Stimulated activated CD8-positive, alpha-beta memory T cell treated with anti-CD3 and anti-CD28 coated beads, Interleukin-4, amount 100 ng/mL, for 24 hours (primary cell): ENCODE measurements around the gene MPP3.
"Not testable (repeated sequence)": the region's sequence is repeated elsewhere in the genome, so short reads cannot be mapped to it uniquely, and the experiment has no call there.

Experiments used
- DNase-seq: peaks from one replicate; pipeline ENCODE4 v3.0.0-alpha.2; 2020; ENCODE audit warnings: low read depth

MPP3 gene

DNA sequence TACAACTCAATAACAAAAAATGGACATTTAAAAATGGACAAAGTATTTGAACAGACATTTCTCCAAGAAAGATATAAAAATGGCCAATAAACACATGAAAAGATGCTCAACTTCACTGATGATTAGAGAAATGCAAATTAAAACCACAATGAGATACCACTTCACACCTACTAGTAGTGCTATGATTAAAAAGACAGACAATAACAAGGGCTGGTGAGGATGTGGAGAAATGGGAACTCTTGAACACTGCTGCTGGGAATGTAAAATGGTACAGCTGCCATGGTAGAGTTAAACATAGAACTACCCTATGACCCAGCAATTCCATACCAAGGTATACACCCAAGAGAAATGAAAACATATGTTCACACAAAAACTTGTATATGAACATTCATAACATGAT, 27.8 kb downstream of the MPP3 start:
- no peak for DNase-seq

DNA sequence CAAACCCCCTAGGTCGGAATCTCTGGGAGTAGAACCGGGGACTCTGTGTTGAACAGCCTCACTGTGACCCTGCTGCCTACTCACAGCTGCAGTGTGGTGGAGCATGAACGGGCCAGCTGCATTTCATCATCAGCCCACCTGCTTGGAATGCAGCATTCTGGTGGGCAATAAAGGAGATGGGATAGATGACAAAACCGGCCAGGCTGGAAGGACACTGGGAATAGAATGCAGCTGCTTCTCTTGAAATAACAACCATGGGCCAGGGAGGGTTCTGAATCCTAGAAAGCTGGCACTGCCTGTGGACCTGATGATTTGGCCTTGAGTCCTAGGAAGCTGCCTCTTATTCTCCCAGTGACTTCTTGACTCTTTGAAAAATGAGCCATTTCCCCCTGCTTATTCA, 29.2 kb downstream of the MPP3 start:
- DNase-seq: no peak

DNA sequence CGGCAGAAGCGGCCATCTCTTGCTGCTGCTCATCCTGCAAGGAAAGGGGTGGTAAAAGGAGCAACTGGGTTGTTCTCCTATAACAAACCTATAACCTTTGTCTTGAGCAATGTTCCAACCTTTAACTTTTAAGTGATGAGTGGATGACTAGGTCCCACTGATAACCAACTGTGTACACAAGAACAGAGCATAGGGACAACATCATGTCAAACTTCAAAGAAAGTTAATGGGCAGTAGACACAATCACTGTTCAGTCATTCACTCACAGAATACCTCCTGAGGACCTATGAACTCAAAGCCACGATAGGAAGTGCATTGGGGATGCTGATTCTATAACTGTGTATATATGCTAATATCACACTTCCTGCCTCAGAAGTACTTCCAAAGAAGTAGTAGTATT, 31.1 kb downstream of the MPP3 start:
- DNase-seq: no peak

DNA sequence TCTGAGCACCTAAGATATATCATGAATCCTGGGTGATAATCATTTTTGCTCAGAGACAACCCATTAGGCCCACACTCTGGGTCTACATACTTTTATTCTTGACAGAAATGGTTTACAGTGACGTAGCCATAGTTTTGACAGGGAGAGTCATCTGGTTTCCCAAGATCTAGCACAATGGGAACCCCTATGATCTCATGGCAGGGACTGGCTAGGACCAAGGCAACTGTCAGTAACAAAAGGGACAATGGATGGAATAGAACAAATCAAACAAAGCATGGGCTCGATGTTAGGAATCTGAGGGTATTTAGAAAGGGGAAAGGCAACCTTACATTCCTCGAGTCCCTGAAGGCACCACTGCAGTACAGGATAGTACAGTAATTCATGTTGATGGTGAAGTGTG, 32.2 kb downstream of the MPP3 start:
- no peak for DNase-seq

DNA sequence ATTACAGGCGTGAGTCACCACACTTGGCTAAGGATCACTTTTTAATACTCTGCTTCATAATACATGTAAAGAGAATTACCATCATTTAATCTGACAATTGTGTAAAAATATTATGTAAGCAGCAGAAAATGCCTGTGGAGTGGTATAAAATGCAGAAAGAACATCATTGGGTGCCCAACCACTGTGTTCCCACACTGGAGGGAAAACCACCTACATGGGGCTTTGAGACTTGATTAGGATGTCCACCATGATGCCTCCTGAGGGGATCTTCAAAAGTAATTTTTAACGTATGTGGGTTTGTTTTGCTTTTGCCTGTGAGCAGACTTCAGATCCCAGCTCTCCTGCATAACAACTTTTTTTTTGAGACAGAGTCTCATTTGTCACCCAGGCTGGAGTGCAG, 33.9 kb downstream of the MPP3 start:
- no peak for DNase-seq

DNA sequence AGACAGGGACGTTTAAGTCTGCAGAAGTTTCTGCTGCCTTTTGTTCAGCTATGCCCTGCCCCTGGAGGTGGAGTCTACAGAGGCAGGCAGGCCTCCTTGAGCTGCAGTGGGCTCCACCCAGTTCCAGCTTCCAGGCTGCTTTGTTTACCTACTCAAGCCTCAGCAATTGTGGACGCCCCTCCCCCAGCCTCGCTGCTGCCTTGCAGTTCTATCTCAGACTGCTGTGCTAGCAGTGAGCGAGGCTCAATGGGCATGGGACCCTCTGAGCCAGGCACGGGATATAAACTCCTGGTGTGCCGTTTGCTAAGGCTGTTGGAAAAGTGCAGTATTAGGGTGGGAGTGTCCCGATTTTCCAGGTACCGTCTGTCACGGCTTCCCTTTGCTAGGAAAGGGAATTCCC, 34.9 kb downstream of the MPP3 start:
- DNase-seq: not testable (repeated sequence)

DNA sequence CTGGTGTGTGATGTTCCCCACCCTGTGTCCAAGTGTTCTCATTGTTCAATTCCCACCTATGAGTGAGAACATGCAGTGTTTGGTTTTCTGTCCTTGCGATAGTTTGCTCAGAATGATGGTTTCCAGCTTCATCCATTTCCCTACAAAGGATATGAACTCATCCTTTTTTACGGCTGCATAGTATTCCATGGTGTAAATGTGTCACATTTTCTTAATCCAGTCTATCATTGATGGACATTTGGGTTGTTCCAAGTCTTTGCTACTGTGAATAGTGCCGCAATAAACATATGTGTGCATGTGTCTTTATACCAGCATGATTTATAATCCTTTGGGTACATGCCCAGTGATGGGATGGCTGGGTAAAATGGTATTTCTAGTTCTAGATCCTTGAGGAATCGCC, 40.3 kb downstream of the MPP3 start:
- DNase-seq: not testable (repeated sequence)

DNA sequence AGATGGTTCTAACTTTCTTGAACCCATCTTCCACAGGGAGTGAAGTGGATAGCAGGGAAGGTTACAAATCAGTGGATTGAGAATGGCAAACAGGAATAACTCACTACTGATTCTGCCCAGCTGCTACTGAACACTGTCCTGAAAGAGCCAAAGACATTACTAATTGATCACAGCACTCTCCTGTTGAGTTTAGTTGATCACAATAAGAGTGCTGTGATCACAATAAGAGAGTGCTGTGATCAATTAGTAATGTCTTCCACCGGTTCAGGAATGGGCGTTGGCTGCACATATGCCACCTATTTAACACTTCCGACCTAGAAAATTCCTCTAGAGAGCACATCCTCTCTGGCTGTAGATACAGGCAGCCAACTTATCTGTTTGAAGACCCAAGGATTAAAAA, 41.4 kb downstream of the MPP3 start:
- no peak for DNase-seq

DNA sequence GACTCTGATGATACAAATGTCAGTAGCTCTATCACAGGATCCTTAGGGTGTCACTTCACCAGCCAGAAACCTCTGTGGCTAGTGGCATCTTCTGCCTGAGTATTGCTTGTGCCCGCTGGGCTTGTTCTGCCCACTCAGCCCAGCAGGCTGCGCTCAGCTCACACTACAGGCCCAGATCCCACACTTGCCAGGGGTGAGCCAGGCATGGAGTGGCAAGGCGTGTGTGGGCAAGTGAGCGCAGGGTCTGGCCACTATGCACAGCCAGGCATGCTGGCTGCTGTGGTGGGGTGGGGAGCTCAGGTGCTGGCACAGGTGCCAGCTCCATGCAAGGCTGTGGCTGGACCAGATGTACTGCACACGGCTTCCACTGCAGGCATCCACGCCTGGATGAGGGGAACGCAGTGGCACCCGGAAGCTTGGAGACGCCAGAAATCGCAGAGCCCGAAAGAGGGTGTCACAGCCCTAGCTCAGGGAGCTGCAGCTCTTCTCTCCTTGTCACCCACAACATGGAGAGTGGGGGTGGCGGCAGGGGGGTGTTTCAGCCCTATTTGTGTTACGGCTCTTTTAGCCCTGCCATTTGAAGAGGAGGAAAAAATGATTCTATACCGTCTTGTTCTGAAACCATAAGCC, 42.5 kb downstream of the MPP3 start:
- DNase-seq: no peak

DNA sequence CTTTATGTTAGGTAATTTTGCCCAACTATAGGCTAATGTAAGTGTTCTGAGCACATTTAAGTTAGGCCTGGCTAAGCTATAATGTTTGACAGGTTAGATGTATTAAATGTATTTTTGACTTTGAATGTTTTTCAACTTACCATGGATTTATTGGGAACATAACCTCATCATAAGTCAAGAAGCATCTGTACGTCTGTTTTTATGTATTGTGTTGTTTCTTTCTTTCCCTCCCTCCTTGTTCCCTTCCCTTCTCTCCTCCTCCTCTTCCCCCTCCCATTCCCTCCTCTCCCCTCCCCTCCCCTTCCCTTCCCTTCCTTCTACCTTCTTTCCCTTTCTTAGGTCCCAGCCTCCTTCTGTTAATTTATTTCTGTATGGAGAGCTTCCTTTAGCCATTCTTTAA, 43.5 kb downstream of the MPP3 start:
- DNase-seq: no peak

DNA sequence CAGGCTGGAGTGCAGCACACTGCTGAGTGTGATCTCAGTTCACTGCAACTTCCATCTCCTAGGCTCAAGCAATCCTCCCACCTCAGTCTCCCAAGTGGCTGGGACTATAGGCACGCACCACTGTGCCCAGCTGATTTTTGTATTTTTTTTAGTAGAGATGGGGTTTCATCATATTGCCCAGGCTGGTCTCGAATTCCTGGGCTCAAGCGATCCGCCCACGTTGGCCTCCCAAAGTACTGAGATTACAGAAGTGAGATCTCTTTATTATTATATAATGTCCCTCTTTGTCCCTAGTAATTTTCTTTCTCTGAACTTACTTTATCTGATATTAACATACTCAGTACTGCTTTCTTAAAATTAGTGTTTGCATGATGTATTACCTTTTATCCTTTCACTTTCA, 44.4 kb downstream of the MPP3 start:
- no peak for DNase-seq

DNA sequence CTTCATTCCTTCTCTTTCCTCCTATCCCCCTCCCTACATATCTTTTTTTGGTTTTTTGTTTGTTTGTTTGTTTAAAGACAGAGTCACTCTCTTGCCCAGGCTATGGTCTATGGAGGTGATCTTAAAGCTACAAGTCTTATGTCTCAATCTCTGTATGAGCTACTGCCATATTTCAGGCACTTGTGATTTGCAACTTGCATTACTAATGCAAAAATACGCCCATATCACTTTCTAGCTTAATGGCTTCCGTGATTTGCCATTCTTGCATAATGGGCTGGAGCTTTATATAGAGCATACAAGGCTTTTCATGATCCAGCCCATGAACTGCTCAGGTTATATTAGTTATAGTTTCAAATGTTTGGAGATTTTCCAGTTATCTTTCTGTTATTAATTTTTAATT, 45.2 kb downstream of the MPP3 start:
- no peak for DNase-seq

DNA sequence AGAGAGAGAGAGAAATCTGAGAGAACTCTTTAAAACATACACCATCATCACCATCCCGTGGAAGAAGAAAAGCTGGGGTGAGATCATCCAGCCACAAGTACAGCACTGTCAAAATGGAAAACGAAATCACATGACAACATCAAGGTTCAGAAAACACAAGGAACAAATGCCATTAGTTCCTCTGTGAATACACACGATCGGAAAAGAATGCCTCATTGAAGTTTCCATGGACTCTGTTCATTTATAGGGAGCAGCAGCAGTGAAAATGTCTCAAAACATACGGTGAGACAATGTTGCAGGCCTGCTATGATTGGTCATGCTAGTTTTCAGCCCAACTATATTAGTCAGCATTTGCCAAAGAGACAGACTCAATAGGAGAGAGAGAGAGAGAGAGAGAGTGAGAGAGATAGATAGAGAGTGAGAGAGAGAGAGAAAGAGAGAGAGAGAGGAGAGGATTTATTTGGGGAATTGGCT, 48.3 kb downstream of the MPP3 start:
- DNase-seq: no peak

DNA sequence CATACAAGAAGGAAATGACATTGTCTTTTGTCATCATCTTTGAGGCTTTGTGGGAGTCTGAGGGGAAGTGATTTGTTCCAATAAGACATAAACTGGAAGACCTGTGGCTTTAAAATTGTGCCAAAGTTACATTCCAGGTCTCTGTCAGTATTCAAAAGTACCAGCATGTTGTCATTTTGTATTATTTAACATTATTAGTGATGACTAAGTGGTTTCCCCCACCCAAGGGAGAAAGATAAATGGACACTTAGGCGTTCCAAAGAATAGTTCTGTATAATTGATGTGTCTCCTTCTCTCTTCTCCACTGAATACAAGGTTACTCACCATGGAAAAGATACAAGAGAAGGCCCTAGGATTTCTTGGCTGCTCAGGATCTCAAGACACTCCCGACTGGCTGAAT, 48.9 kb downstream of the MPP3 start:
- DNase-seq: no peak

DNA sequence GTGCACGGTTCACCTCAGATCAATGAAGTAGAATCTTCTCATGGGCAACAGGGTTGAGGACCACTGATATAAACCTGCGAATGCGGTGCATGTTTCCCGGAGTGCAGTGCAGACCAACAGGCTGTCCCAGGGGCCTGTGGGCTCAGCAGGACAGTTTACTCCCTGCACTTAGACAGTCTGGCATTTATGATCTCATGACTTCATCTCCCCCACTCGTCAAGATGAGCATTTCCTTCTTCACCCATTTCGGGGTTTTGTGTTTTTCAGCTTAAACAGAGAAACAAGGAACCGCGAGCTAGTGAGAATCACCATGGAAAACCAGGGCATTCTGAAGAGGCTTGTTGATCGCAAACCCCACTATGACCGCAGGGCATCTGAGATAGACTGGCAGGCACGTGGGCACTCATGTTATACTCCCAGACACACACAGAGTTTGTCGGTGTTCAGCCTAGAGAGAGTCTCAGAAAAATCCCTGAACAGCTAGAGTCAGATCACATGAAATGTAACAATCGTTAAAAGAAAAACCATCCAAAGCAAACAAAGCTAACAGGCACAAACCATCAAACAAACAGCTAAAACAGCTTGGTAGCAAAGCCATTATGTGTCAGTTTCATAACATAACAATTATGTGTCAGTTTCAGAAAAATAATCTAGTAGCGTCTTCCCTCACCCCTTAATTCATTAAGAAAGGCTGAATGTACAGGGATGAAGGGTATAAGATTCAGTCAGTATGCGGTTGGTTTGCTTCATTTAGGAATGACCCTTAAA, 49.8 kb downstream of the MPP3 start:
- no peak for DNase-seq

DNA sequence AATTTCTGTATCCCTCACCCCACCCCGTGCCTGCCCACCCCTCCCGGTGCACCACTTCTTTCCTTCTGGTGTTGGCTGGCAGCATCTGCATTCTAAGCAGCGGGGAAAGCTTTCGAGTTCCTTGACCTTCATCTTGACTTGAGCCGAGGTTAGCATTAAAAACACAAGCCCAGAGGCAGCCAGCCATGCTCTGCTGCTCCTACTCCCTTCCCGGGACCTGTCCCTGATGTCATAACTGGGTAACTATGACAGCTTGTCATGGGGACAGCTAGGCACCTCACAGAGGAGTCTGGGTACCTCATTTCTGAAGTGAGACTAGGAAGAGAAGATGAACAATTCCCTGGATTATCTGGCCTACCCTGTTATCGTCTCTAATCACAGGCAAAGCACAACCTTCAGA, 52.8 kb downstream of the MPP3 start, which contains the start of gene CFAP97D1:
Gene CFAP97D1, plus strand, starts transcription at position 301 of the 400 bp plus-strand sequence. Its CDS starts 28 bp downstream, at position 329.
- no peak for DNase-seq

DNA sequence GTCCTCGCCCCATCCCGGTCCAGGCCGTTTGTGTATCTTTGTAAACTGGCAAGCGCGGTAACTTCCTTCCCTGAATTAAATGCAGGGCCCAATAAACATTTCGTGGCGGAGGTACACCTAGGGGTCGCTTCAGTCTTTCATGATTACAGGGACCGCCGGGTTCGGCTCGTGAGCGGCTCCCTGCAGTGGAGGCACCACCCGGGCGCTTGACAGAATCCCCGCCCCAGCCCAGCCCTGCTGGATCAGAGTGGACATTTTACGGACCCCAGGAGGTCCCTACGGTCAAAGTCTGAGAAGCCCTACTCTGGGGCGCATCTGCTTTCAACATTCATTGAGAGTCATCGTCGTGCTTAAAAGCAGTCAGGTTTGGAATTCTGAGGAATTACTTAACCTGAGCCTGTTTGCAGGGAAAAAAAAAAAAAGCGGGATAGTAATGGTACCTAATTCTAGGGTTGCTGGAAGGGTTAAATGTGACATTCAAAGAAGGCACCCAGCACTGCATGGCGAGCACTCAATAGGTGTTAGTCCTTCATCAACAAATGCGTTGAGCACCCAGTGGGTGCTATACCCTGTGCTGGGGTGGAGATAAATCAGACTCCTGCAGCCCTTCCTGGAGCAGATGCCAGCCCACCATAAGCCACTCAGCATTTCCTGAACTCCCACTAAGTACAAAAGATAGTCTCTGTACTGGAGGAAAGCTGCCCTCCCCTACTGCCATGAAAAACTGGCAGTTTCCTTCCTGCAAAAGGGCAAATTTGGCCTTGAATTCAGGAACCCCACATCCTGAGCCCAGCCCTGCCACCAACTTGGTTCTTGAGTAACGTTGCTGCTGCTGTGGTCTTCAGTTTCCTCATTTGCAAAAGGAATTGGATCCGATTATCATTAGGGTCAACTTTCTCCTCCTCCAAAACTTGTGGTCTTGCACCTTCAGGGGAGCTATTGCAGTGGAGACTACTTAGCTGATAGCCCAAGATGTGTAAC, 53.5 kb downstream of the MPP3 start:
- no peak for DNase-seq

DNA sequence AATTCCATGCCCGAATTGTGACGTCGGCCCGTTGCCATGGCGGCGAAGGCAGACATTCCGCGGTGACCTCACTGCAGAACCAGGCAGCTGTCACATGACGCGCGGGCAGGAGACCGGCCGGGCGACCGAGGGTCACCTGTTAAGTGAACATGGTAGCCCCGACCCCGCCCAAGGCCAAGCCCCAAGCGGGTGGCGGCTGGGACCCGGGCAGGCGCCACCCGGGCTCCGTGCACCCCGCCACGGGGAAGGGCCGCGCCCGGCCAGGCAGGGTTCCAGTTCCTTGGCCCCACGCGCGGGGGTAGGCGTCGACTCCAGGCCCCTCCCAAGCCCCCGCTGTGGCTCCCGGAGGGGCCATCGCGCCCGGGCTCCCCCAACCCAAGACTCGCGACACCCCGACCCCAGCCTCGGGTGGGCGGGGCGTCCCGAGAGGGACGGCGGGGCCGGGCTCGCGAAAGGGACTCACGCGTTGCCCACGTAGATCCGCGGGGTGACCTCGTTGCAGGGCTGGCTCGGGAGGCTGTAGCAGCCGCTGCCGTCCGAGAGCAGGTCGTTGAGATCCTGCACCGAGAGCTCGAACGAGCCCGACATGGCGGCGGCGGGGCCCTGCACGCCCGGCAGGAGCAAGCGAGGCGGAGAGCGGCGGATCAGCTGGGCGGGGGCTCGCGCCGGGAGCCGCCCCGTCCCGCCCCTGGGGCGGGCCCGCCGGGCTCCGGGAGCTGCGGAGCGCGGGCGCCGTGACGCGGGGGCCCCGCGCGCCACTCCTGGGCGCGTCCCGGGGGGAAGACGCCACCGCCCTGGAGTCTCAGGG, 54.4 kb downstream of the MPP3 start, which contains the start of gene DUSP3:
Gene DUSP3, minus strand, starts transcription at position 641 of the 808 bp plus-strand sequence. Its CDS starts 53 bp downstream, at position 588.
- DNase-seq: peak; percentile 59

DNA sequence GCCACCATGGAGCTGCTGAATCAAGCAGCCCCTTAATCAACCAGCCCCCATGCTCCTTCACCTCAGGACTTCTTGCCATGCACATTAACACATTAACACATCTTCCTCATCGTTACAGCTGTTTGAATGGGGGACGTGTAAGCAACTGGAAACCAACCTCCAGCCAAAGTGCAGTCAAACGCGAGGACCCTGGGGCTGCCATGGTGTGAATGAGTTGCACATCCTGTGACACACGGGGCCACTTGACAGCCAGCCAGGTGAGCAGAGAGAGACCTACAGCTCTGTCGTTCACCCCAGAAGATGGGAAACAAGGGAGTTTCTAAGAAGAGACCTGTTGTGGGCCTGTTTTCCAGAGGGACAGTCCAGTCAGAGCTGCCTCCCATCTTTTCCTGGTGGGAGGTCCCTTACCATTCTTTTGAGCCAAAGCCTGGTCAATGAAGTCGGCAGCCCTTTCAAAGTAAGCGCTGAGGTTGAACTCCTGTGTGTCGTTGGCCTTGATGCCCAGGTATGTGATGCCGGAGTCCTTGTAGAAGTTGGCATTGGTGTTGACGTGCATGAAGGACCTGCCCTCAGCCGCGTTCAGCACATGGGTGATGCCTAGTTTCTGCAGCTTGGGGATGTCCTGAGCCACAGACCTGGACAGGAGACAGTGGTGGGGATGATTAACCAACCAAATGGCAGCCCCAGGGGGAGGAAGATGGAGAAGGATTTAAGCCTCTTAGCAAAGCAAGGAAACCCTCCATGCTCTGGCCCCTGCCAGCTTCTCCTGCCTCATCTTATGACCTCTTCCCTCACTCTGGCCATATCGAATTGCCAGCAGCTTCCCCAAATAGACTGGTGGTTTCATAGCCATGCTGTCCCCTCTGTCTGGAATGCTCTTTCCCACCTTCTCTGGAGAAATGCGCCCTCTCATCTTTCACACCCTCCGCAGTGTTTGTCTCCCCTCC, 58.4 kb downstream of the MPP3 start:
- DNase-seq: no peak
